ENCODE data around the gene LIPC. TPM values are rescaled to one million over a fixed set of nuclear protein-coding genes. Genes with fewer than 3 reads are reported as not detected.

The LIPC gene
- total and polyA plus RNA-seq, 2 donors (not counting 1 experiment from before 2014, with no cell fraction given), result 0.82 to 4.0 TPM

- no peak overlapping the region for H3K4me2 ChIP-seq (ENCODE audit: extremely low read depth, insufficient read depth, low read length)
- no peak overlapping the region for H3K4me3 ChIP-seq (replicated peaks in 1 of 4; ENCODE audit: control extremely low read depth in 1 of 4, insufficient read depth in 1 of 4, low read depth in 3 of 4, low read length in 4 of 4)
- H3K79me2 ChIP-seq (ENCODE audit: control insufficient read depth, insufficient read depth, low read length), result no peaks in the 10 kb centered on the region
Measured at GRCh38 chr15:58453931-58454793, 22.4 kb downstream of the LIPC start.

GRCh38 chr15:58454950-58455401 is 23.2 kb downstream of the LIPC start:
- H3K4me3 ChIP-seq (replicated peaks in 1 of 4; ENCODE audit: control extremely low read depth in 1 of 4, insufficient read depth in 1 of 4, low read depth in 3 of 4, low read length in 4 of 4), result no peak overlapping the region
- no peaks in the 10 kb centered on the region for H3K79me2 ChIP-seq (ENCODE audit: control insufficient read depth, insufficient read depth, low read length)
- no peaks in the 10 kb centered on the region for H3K27me3 ChIP-seq (ENCODE audit: control insufficient read depth, insufficient read depth, low read length)
- no peak for DNase-seq (ENCODE audit: low read depth in 2 of 2)
- peaks cover 12% of the 10 kb centered on the region for H3K4me1 ChIP-seq (ENCODE audit: control insufficient read depth, extremely low read depth, insufficient read depth, low read length)
- H3K4me2 ChIP-seq (ENCODE audit: extremely low read depth, insufficient read depth, low read length), result no peak overlapping the region
- no peaks in the 10 kb centered on the region for H3K9me3 ChIP-seq (ENCODE audit: control insufficient read depth, insufficient read depth, low read depth, low read length)
- H3K36me3 ChIP-seq (ENCODE audit: control insufficient read depth, insufficient read depth, low read length), result no peaks in the 10 kb centered on the region
- TF ChIP-seq CTCF (conservative IDR thresholded peaks at IDR 0.05 in 1 of 2, IDR thresholded peaks at IDR 0.05 in 1 of 2; ENCODE audit: low read depth in 1 of 2, low read length in 2 of 2) (no peak), EZH2 (IDR thresholded peaks at IDR 0.05; ENCODE audit: low read length, missing control alignments) (no peak)
- no peaks in the 10 kb centered on the region for H4K20me1 ChIP-seq (ENCODE audit: control insufficient read depth, extremely low read depth, insufficient read depth, low read length)
- no peak overlapping the region for H2AFZ ChIP-seq (ENCODE audit: low read length)
- no peak overlapping the region for H3K27ac ChIP-seq (ENCODE audit: insufficient read depth, low read length)
- H3K9ac ChIP-seq (ENCODE audit: insufficient read depth, low read length), result no peak overlapping the region

More at GRCh38 chr15:58453931-58454793, 22.4 kb downstream of the LIPC start:
- Histone ChIP-seq H3K36me3 (ENCODE audit: control insufficient read depth, insufficient read depth, low read length) (no peaks in the 10 kb centered on the region), H3K4me1 (ENCODE audit: control insufficient read depth, extremely low read depth, insufficient read depth, low read length) (peaks cover 12% of the 10 kb centered on the region), H3K9ac (ENCODE audit: insufficient read depth, low read length) (no peak overlapping the region), H2AFZ (ENCODE audit: low read length) (no peak overlapping the region), H3K9me3 (ENCODE audit: control insufficient read depth, insufficient read depth, low read depth, low read length) (no peaks in the 10 kb centered on the region), H3K27me3 (ENCODE audit: control insufficient read depth, insufficient read depth, low read length) (no peaks in the 10 kb centered on the region), H4K20me1 (ENCODE audit: control insufficient read depth, extremely low read depth, insufficient read depth, low read length) (no peaks in the 10 kb centered on the region), H3K27ac (ENCODE audit: insufficient read depth, low read length) (no peak overlapping the region)
- TF ChIP-seq CTCF (conservative IDR thresholded peaks at IDR 0.05 in 1 of 2, IDR thresholded peaks at IDR 0.05 in 1 of 2; ENCODE audit: low read depth in 1 of 2, low read length in 2 of 2) (no peak), EZH2 (IDR thresholded peaks at IDR 0.05; ENCODE audit: low read length, missing control alignments) (no peak)
- DNase-seq (ENCODE audit: low read depth in 2 of 2), result no peak

GRCh38 chr15:58457466-58457965 is 25.7 kb downstream of the LIPC start:
- Histone ChIP-seq H3K4me1 (ENCODE audit: control insufficient read depth, extremely low read depth, insufficient read depth, low read length) (peaks cover 12% of the 10 kb centered on the region), H3K79me2 (ENCODE audit: control insufficient read depth, insufficient read depth, low read length) (no peaks in the 10 kb centered on the region), H4K20me1 (ENCODE audit: control insufficient read depth, extremely low read depth, insufficient read depth, low read length) (no peaks in the 10 kb centered on the region), H3K9me3 (ENCODE audit: control insufficient read depth, insufficient read depth, low read depth, low read length) (no peaks in the 10 kb centered on the region), H3K27ac (ENCODE audit: insufficient read depth, low read length) (peak overlapping the region; percentile 29), H3K36me3 (ENCODE audit: control insufficient read depth, insufficient read depth, low read length) (no peaks in the 10 kb centered on the region), H3K27me3 (ENCODE audit: control insufficient read depth, insufficient read depth, low read length) (no peaks in the 10 kb centered on the region), H3K4me2 (ENCODE audit: extremely low read depth, insufficient read depth, low read length) (peak overlapping the region; percentile 41), H3K9ac (ENCODE audit: insufficient read depth, low read length) (no peak overlapping the region), H2AFZ (ENCODE audit: low read length) (no peak overlapping the region), H3K4me3 (replicated peaks in 1 of 4; ENCODE audit: control extremely low read depth in 1 of 4, insufficient read depth in 1 of 4, low read depth in 3 of 4, low read length in 4 of 4) (no peak overlapping the region)
- peak; percentile 80 to 85 for DNase-seq (ENCODE audit: low read depth in 2 of 2)
- no peak for TF ChIP-seq CTCF (conservative IDR thresholded peaks at IDR 0.05 in 1 of 2, IDR thresholded peaks at IDR 0.05 in 1 of 2; ENCODE audit: low read depth in 1 of 2, low read length in 2 of 2)
- TF ChIP-seq EZH2 (IDR thresholded peaks at IDR 0.05; ENCODE audit: low read length, missing control alignments), result no peak
